Activated CD8-positive, alpha-beta memory T cell treated with anti-CD3 and anti-CD28 coated beads, Interleukin-2, amount 10 ng/mL, durations not matched to agents 7 days and 5 days (primary cell): ENCODE results near the gene SEC16B. TPM values are rescaled to one million over a fixed set of nuclear protein-coding genes. Genes with fewer than 3 reads are reported as not detected.

ENCODE experiments used
- ATAC-seq: fragments of 150-1000 bp; cut with Tn5 transposase; one replicate; pipeline ENCODE4 v1.10.0; 2021; ENCODE audit warnings: moderate library complexity
- CTCF ChIA-PET: fragments of 350-600 bp; sonication (Branson Sonifier 250); formaldehyde crosslinking; loops from one replicate; lab custom pipeline; 2021; ENCODE audit warnings: antibody characterized with exemption; lab: Charles Lee
- DNase-seq: peaks from one replicate; pipeline ENCODE4 v3.0.0-alpha.2; 2020
- H3K27ac Mint-ChIP-seq: one replicate; pipeline ENCODE4 v1.8.0; 2021; ENCODE audit warnings: mild to moderate bottlenecking, mixed read lengths
- H3K27me3 Mint-ChIP-seq: one replicate; pipeline ENCODE4 v1.8.0; 2021; ENCODE audit warnings: mixed read lengths
- H3K36me3 Mint-ChIP-seq: one replicate; pipeline ENCODE4 v1.8.0; 2021; ENCODE audit warnings: mild to moderate bottlenecking, mixed read lengths
- H3K4me1 Mint-ChIP-seq: one replicate; pipeline ENCODE4 v1.8.0; 2021; ENCODE audit warnings: mixed read lengths
- H3K4me3 Mint-ChIP-seq: one replicate; pipeline ENCODE4 v1.8.0; 2021; ENCODE audit warnings: mild to moderate bottlenecking, moderate library complexity, mixed read lengths
- H3K9me3 Mint-ChIP-seq: one replicate; pipeline ENCODE4 v1.8.0; 2022; ENCODE audit warnings: low read depth, mixed read lengths
- total RNA-seq, 2 experiments: library from RNA; stranded (reverse); gene quantifications; one replicate each; pipeline ENCODE4 v1.2.3, GENCODE V29; 2021

The SEC16B gene
- under 1 TPM in 1 of 2 experiments, not detected in 1; 0.42 TPM for total RNA-seq

- no peaks in the 10 kb centered on the region for H3K4me1 Mint-ChIP-seq
- no peak within 1 kb of the TSS for H3K4me3 Mint-ChIP-seq
- H3K36me3 Mint-ChIP-seq: no peaks in the 10 kb centered on the region
- CTCF ChIA-PET: no interaction called here
- H3K9me3 Mint-ChIP-seq: peaks cover 2% of the 10 kb centered on the region
- H3K27me3 Mint-ChIP-seq: no peaks in the 10 kb centered on the region
- ATAC-seq (no peak), DNase-seq (no peak)
- H3K27ac Mint-ChIP-seq: no peak within 1 kb of the TSS
Measured at GRCh38 chr1:177969825-177970371, at the start of gene SEC16B. Gene SEC16B, minus strand, starts transcription at chr1:177970058. Its CDS starts 2,077 bp downstream, at chr1:177967981.

- CTCF ChIA-PET: no interaction called here
- no peak for ATAC-seq
- no peak overlapping the region for H3K27ac Mint-ChIP-seq
- no peaks in the 10 kb centered on the region for H3K36me3 Mint-ChIP-seq
- no peaks in the 10 kb centered on the region for H3K9me3 Mint-ChIP-seq
- no peaks in the 10 kb centered on the region for H3K4me1 Mint-ChIP-seq
- no peak overlapping the region for H3K4me3 Mint-ChIP-seq
- DNase-seq: no peak
- no peaks in the 10 kb centered on the region for H3K27me3 Mint-ChIP-seq
Measured at GRCh38 chr1:178019622-178020021, 49.8 kb upstream of the SEC16B start.

GRCh38 chr1:178019208-178019607 lies 49.4 kb upstream of the SEC16B start:
- no peak overlapping the region for H3K27ac Mint-ChIP-seq
- H3K9me3 Mint-ChIP-seq: no peaks in the 10 kb centered on the region
- H3K27me3 Mint-ChIP-seq: no peaks in the 10 kb centered on the region
- H3K4me3 Mint-ChIP-seq: no peak overlapping the region
- ATAC-seq (no peak), DNase-seq (no peak)
- H3K4me1 Mint-ChIP-seq: no peaks in the 10 kb centered on the region
- CTCF ChIA-PET: no interaction called here
- no peaks in the 10 kb centered on the region for H3K36me3 Mint-ChIP-seq

- H3K27ac Mint-ChIP-seq: no peak overlapping the region
- no peak for DNase-seq
- no peaks in the 10 kb centered on the region for H3K9me3 Mint-ChIP-seq
- no peak for ATAC-seq
- no peaks in the 10 kb centered on the region for H3K4me1 Mint-ChIP-seq
- H3K27me3 Mint-ChIP-seq: no peaks in the 10 kb centered on the region
- no peak overlapping the region for H3K4me3 Mint-ChIP-seq
- CTCF ChIA-PET: no interaction called here
- no peaks in the 10 kb centered on the region for H3K36me3 Mint-ChIP-seq
Measured at GRCh38 chr1:178017517-178017916, 47.7 kb upstream of the SEC16B start.

- CTCF ChIA-PET: no interaction called here
- Mint-ChIP-seq H3K4me3 (no peak overlapping the region), H3K27ac (no peak overlapping the region), H3K36me3 (no peaks in the 10 kb centered on the region), H3K4me1 (no peaks in the 10 kb centered on the region), H3K9me3 (no peaks in the 10 kb centered on the region), H3K27me3 (no peaks in the 10 kb centered on the region)
- DNase-seq (no peak), ATAC-seq (no peak)
Measured at GRCh38 chr1:178011864-178012503, 42.1 kb upstream of the SEC16B start.

- H3K27me3 Mint-ChIP-seq: no peaks in the 10 kb centered on the region
- CTCF ChIA-PET: no interaction called here
Measured at GRCh38 chr1:178011465-178011828, 41.6 kb upstream of the SEC16B start.

GRCh38 chr1:178010674-178011464 lies 41.0 kb upstream of the SEC16B start:
- CTCF ChIA-PET: no interaction called here
- Mint-ChIP-seq H3K27me3 (no peaks in the 10 kb centered on the region), H3K4me3 (no peak overlapping the region), H3K27ac (no peak overlapping the region), H3K36me3 (no peaks in the 10 kb centered on the region), H3K9me3 (peaks cover 2% of the 10 kb centered on the region), H3K4me1 (no peaks in the 10 kb centered on the region)
- DNase-seq: no peak
- ATAC-seq: no peak

More at GRCh38 chr1:178011465-178011828, 41.6 kb upstream of the SEC16B start:
- ATAC-seq: no peak
- no peak overlapping the region for H3K27ac Mint-ChIP-seq
- no peaks in the 10 kb centered on the region for H3K9me3 Mint-ChIP-seq
- H3K36me3 Mint-ChIP-seq: no peaks in the 10 kb centered on the region
- no peaks in the 10 kb centered on the region for H3K4me1 Mint-ChIP-seq
- DNase-seq: no peak
- no peak overlapping the region for H3K4me3 Mint-ChIP-seq

GRCh38 chr1:178006043-178006442 lies 36.2 kb upstream of the SEC16B start:
- no peak for ATAC-seq
- Mint-ChIP-seq H3K9me3 (peaks cover 2% of the 10 kb centered on the region), H3K4me1 (no peaks in the 10 kb centered on the region), H3K36me3 (no peaks in the 10 kb centered on the region), H3K27ac (no peak overlapping the region), H3K27me3 (no peaks in the 10 kb centered on the region), H3K4me3 (no peak overlapping the region)
- CTCF ChIA-PET: no interaction called here
- no peak for DNase-seq

GRCh38 chr1:178005450-178005849 lies 35.6 kb upstream of the SEC16B start:
- DNase-seq: no peak
- Mint-ChIP-seq H3K27ac (no peak overlapping the region), H3K4me3 (no peak overlapping the region), H3K9me3 (peaks cover 2% of the 10 kb centered on the region), H3K4me1 (no peaks in the 10 kb centered on the region), H3K27me3 (no peaks in the 10 kb centered on the region), H3K36me3 (no peaks in the 10 kb centered on the region)
- CTCF ChIA-PET: no interaction called here
- ATAC-seq: no peak

GRCh38 chr1:178004926-178005391 lies 35.1 kb upstream of the SEC16B start:
- Mint-ChIP-seq H3K27me3 (no peaks in the 10 kb centered on the region), H3K4me1 (no peaks in the 10 kb centered on the region), H3K27ac (no peak overlapping the region), H3K4me3 (no peak overlapping the region), H3K9me3 (peaks cover 2% of the 10 kb centered on the region), H3K36me3 (no peaks in the 10 kb centered on the region)
- DNase-seq: no peak
- CTCF ChIA-PET: no interaction called here
- no peak for ATAC-seq

GRCh38 chr1:177998696-177999631 lies 29.1 kb upstream of the SEC16B start:
- CTCF ChIA-PET: no interaction called here
- no peaks in the 10 kb centered on the region for H3K36me3 Mint-ChIP-seq
- DNase-seq (no peak), ATAC-seq (no peak)
- no peaks in the 10 kb centered on the region for H3K27me3 Mint-ChIP-seq
- H3K9me3 Mint-ChIP-seq: peaks cover 8% of the 10 kb centered on the region
- no peaks in the 10 kb centered on the region for H3K4me1 Mint-ChIP-seq
- H3K4me3 Mint-ChIP-seq: no peak overlapping the region
- H3K27ac Mint-ChIP-seq: no peak overlapping the region

- H3K4me1 Mint-ChIP-seq: no peaks in the 10 kb centered on the region
- no peak overlapping the region for H3K4me3 Mint-ChIP-seq
- peaks cover 8% of the 10 kb centered on the region for H3K9me3 Mint-ChIP-seq
- no peak for DNase-seq
- H3K27ac Mint-ChIP-seq: no peak overlapping the region
- H3K27me3 Mint-ChIP-seq: no peaks in the 10 kb centered on the region
- no peaks in the 10 kb centered on the region for H3K36me3 Mint-ChIP-seq
- CTCF ChIA-PET: no interaction called here
- no peak for ATAC-seq
Measured at GRCh38 chr1:177996957-177997356, 27.1 kb upstream of the SEC16B start.

- Mint-ChIP-seq H3K9me3 (peaks cover 8% of the 10 kb centered on the region), H3K4me1 (no peaks in the 10 kb centered on the region), H3K4me3 (no peak overlapping the region), H3K27me3 (no peaks in the 10 kb centered on the region), H3K36me3 (no peaks in the 10 kb centered on the region), H3K27ac (no peak overlapping the region)
- ATAC-seq (no peak), DNase-seq (no peak)
- CTCF ChIA-PET: no interaction called here
Measured at GRCh38 chr1:177995369-177995768, 25.5 kb upstream of the SEC16B start.
